ENCODE results near the gene CAST.

- TF ChIP-seq, protein P1, sequence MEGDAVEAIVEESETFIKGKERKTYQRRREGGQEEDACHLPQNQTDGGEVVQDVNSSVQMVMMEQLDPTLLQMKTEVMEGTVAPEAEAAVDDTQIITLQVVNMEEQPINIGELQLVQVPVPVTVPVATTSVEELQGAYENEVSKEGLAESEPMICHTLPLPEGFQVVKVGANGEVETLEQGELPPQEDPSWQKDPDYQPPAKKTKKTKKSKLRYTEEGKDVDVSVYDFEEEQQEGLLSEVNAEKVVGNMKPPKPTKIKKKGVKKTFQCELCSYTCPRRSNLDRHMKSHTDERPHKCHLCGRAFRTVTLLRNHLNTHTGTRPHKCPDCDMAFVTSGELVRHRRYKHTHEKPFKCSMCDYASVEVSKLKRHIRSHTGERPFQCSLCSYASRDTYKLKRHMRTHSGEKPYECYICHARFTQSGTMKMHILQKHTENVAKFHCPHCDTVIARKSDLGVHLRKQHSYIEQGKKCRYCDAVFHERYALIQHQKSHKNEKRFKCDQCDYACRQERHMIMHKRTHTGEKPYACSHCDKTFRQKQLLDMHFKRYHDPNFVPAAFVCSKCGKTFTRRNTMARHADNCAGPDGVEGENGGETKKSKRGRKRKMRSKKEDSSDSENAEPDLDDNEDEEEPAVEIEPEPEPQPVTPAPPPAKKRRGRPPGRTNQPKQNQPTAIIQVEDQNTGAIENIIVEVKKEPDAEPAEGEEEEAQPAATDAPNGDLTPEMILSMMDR (IDR thresholded peaks at IDR 0.05) = no peak
- TF ChIP-seq POLR2A (IDR thresholded peaks at IDR 0.05) = no peak
Measured at GRCh38 chr5:96651047-96651446, 11.1 kb upstream of the CAST start.
